ENCODE measurements around the gene TMEM175. TPM values are rescaled to one million over a fixed set of nuclear protein-coding genes. Genes with fewer than 3 reads are reported as not detected.

Gene TMEM175
- total RNA-seq, 1 donor = 13.8 TPM

Other genes starting within 250 kb of the TMEM175 start
- 5.6 and 11.6 TPM in 2 replicates for gene SLC49A3, start 243.3 kb upstream of the TMEM175 start, total RNA-seq (ENCODE audit: low replicate concordance)
- 15.0 and 24.2 TPM in 2 replicates for gene PCGF3, start 226.6 kb upstream of the TMEM175 start, total RNA-seq (ENCODE audit: low replicate concordance)
- not detected in 2 replicates for gene CPLX1, start 106.3 kb upstream of the TMEM175 start, total RNA-seq (ENCODE audit: low replicate concordance)
- gene GAK, start 144 bp upstream of the TMEM175 start, total RNA-seq (ENCODE audit: low replicate concordance) = 49.4 and 66.9 TPM in 2 replicates
- 9.9 and 13.7 TPM in 2 replicates for gene DGKQ, start 41.1 kb downstream of the TMEM175 start, total RNA-seq (ENCODE audit: low replicate concordance)
- gene IDUA, start 54.6 kb downstream of the TMEM175 start, total RNA-seq (ENCODE audit: low replicate concordance) = 20.3 and 21.7 TPM in 2 replicates
- 0.27 TPM in 1 of 2 replicates, not detected in the other for gene SLC26A1, start 60.9 kb downstream of the TMEM175 start, total RNA-seq (ENCODE audit: low replicate concordance)
- 14.1 and 27.4 TPM in 2 replicates for gene FGFRL1, start 79.2 kb downstream of the TMEM175 start, total RNA-seq (ENCODE audit: low replicate concordance)
- gene RNF212, start 181.1 kb downstream of the TMEM175 start, total RNA-seq (ENCODE audit: low replicate concordance) = 2.8 and 6.9 TPM in 2 replicates
- gene SPON2, start 240.1 kb downstream of the TMEM175 start, total RNA-seq (ENCODE audit: low replicate concordance) = 21.1 and 409 TPM in 2 replicates

Measured in fibroblast of the aortic adventitia (primary cell).